ENCODE measurements around the gene LST1.

The LST1 gene

DNA sequence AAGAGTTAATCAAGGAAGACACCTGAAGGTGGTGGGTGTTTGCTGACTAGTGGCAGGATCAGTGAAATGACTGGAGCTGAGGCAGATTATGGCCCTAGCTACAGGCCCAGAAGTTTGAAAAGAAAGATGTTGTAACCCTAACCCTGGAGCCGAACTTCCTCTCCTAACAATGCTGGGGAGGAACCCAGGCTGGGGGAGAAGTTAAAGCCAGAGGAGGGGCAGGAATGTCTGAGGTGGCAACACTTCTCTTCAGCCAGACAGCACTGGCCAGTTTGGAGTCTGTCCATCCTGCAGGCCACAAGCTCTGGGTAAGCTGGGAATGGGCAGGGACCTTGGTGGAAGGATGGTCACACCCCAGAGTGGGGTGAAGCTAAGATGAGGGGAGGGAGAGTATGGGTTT lies at the start of gene LST1:
LST1 (plus strand) TSS at position 270 of the 400 bp plus-strand sequence. CDS start 1,023 bp downstream, outside the sequence.
- in situ Hi-C loops (cut with MboI; ENCODE audit: low sequenced_read_pairs): no loop called here

GRCh38 chr6:31538805-31539400 lies 47.2 kb upstream of the LST1 start:
- in situ Hi-C loops (cut with MboI; ENCODE audit: low sequenced_read_pairs): no loop called here

GRCh38 chr6:31540640-31541039 lies 45.4 kb upstream of the LST1 start:
- in situ Hi-C loops (cut with MboI; ENCODE audit: low sequenced_read_pairs): no loop called here

- in situ Hi-C loops (cut with MboI; ENCODE audit: low sequenced_read_pairs): no loop called here
Measured at GRCh38 chr6:31541059-31541657, 44.9 kb upstream of the LST1 start.

GRCh38 chr6:31541658-31542521 lies 44.2 kb upstream of the LST1 start, which contains the start of gene DDX39B:
TSS of gene DDX39B (minus strand) at chr6:31542003. CDS start at chr6:31540532, 1,471 bp downstream.
- in situ Hi-C loops (cut with MboI; ENCODE audit: low sequenced_read_pairs): no loop called here

DNA sequence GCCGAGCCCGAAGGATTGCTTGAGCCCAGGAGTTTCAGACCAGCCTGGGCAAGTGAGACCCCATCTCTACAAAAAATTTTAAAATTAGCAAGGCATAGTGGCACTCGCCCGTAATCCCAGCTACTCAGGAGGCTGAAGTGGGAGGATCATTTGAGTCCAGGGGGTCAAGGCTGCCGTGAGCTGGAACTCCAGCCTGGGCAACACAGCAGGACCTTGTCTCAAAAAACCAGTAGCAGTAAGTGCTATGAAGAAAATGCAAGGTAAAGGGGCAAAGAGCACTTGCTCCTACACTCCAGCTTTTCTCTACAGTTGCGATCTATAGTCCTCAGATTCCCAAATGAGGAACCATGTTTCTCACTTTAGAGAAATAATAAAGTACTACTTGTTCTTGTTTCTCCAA lies 42.4 kb upstream of the LST1 start:
- in situ Hi-C loops (cut with MboI; ENCODE audit: low sequenced_read_pairs): no loop called here

DNA sequence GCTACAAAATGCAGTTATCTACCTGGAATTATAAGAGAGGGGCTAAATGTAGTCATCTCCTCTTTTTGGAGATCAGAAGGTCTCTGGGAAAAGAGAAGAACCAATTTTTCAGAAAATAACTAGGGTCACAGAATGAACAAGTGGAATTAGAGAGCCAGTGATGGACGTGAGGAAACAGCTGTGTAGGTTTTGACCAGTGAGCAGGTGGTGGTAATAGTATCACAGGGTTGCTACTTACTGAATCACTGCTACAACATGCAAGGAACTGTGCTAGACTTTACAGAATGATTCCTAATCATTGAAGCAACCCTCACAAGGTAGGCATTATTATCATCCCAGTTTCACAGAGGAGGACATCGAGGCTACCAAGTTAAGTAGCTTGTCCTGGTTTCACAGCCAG lies 41.4 kb upstream of the LST1 start:
- in situ Hi-C loops (cut with MboI; ENCODE audit: low sequenced_read_pairs): no loop called here

DNA sequence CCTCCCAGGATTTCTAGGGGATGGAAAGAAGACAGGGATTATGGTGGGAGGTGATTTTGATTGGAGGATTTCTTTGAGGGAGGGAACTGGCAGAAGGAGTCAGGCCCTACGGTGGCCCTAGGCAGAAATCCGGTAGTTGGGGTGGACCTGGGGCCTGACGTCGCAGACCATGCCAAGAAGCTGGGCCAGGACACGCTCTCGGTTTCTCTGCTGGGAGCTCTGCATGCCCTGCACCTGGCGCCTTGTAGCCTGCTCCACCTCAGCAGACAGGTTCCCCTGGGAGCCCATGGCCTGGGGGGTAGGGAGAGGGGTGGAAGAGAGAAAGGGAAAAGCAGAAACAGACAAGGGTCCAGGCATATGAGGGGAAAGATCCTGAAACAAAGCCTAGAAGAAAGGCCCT lies 40.8 kb upstream of the LST1 start:
- in situ Hi-C loops (cut with MboI; ENCODE audit: low sequenced_read_pairs): no loop called here

- in situ Hi-C loops (cut with MboI; ENCODE audit: low sequenced_read_pairs): no loop called here
Measured at GRCh38 chr6:31546339-31546957, 39.6 kb upstream of the LST1 start, which contains the start of gene ATP6V1G2. TSS of gene ATP6V1G2 (minus strand) at chr6:31546608. CDS start at chr6:31546559, 49 bp downstream.

GRCh38 chr6:31546958-31547726 lies 38.9 kb upstream of the LST1 start, which contains the start of gene NFKBIL1:
TSS of gene NFKBIL1 (plus strand) at chr6:31547608. CDS start at chr6:31547695, 87 bp downstream.
- in situ Hi-C loops (cut with MboI; ENCODE audit: low sequenced_read_pairs): no loop called here

DNA sequence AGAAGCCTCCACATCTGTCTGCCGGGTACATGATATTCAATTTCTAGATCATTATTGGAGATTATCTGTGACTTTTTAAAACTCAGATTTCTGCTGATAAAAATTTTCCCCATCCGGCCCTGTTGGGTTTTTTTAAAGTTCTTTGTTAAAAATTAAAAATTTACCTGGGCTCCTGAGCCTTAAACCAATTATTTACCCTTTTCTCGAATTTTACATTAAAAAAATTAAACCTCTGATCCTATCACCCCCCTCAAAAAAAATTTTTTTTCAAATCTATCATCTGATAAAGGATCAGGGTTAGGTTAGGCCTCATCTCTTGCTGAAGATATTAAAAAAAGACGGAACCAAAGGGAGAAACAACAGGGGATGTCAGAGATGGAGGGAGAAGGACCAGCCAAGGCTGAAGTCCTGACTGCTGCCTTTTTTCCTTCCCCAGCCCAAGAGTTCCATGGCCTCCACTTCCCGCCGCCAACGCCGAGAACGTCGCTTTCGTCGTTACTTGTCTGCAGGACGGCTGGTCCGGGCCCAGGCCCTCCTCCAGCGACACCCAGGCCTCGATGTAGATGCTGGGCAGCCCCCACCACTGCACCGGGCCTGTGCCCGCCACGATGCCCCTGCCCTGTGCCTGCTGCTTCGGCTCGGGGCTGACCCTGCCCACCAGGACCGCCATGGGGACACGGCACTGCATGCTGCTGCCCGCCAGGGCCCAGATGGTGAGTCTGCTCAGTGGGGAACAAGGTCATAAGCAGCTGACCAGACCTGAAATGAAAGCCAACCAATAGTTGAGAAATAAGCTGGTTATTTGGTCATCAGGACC lies 38.1 kb upstream of the LST1 start:
- in situ Hi-C loops (cut with MboI; ENCODE audit: low sequenced_read_pairs): no loop called here

- in situ Hi-C loops (cut with MboI; ENCODE audit: low sequenced_read_pairs): no loop called here
Measured at GRCh38 chr6:31548544-31548873, 37.6 kb upstream of the LST1 start.

GRCh38 chr6:31551371-31551770 lies 34.7 kb upstream of the LST1 start:
- in situ Hi-C loops (cut with MboI; ENCODE audit: low sequenced_read_pairs): loop anchor here (5.0 kb wide), 1 partner anchor 46 kb away; no protein-coding TSS in a partner anchor

- in situ Hi-C loops (cut with MboI; ENCODE audit: low sequenced_read_pairs): no loop called here
Measured at GRCh38 chr6:31556307-31556706, 29.8 kb upstream of the LST1 start.

- in situ Hi-C loops (cut with MboI; ENCODE audit: low sequenced_read_pairs): no loop called here
Measured at GRCh38 chr6:31557443-31558317, 28.4 kb upstream of the LST1 start.

DNA sequence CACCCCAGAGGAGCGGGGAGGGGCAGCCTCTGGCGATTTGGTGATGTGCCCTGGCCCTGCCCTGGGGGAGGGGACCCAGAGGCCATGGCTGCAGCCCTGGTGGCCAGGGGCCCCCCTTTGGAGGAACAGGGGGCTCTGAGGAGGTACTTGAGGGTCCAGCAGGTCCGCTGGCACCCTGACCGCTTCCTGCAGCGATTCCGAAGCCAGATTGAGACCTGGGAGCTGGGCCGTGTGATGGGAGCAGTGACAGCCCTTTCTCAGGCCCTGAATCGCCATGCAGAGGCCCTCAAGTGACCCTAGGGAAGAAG lies 27.8 kb upstream of the LST1 start:
- in situ Hi-C loops (cut with MboI; ENCODE audit: low sequenced_read_pairs): no loop called here

DNA sequence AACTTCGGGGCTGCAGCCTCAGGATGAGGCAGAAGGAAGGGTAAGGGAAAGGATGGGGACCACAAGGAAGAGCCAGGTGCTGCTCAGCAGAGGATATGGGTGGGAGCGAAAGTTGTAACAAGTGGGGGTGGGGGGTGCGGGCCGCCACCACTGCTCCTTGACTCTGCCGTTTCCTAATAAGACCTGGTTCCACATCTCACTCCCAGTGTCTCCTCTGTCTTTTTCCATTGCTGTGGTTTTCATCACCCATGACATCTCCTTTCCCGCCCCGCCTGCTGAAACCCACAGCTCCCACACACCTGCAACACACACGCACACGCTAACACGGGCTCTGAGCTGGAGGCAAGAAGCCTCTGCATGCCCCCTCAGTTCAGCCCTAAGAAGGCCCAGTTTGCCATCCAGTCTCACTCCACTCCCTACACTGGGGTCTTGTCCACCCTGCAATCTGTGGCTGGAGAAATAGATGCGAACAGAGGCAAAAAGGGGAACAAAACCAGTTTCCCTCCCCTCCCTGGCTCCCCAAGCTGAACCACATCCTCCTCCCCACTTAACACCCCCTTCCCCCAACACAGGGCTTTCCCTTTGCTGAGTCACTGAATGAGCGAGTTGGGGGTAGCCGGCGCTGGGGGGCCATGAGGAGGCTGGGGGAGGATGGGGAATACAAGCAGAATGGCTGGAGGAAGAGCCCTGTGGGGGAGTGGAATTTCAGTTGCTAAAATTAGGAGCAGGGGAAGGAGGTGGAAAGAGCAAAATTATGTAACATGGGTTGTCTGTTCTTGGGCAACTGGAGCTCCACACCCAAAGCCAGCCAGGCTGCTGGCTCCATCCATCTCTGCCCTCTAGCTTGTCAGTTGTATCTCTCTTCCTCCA lies 27.2 kb upstream of the LST1 start:
- in situ Hi-C loops (cut with MboI; ENCODE audit: low sequenced_read_pairs): no loop called here

- in situ Hi-C loops (cut with MboI; ENCODE audit: low sequenced_read_pairs): no loop called here
Measured at GRCh38 chr6:31559606-31559957, 26.5 kb upstream of the LST1 start.

Data from HL-60/S4 (cell line).